SK-N-SH (cell line): Measurements from ENCODE around the gene AVPR2. TPM values are rescaled to one million over a fixed set of nuclear protein-coding genes. Genes with fewer than 3 reads are reported as not detected.
A peak's percentile ranks its signal among the peaks of the same experiment; 100 is the strongest.

Source experiments
- CTCF ChIA-PET: fragments of 300-600, 350-600 bp; formaldehyde crosslinking; extraction: SDS; loops from one replicate; lab custom pipeline; 2021; lab: Yijun Ruan, JAX
- POLR2A ChIA-PET: fragments of 350-600 bp; sonication (Branson Sonifier 250); formaldehyde crosslinking; extraction: SDS; loops from one replicate; lab custom pipeline; 2020; ENCODE audit warnings: antibody characterized with exemption, inconsistent platforms; lab: Yijun Ruan, JAX
- DNase-seq: peaks from one replicate; pipeline ENCODE4 v3.0.0; 2012
- H2AFZ ChIP-seq: fragments of 200-600 bp; sonication (generic); 2 replicates; pipeline ENCODE4 v1.8.1; 2016; ENCODE audit warnings: antibody characterized with exemption, mild to moderate bottlenecking, low read depth
- H3F3A ChIP-seq: fragments of 200-600 bp; sonication (generic); replicated peaks from 2 replicates; pipeline ENCODE3; 2016; ENCODE audit warnings: antibody characterized with exemption, mild to moderate bottlenecking; ENCODE audit not compliant: insufficient read depth
- H3K27ac ChIP-seq, 2 experiments: fragments of 200-500 bp in 1 of 2; fragments of 200-600 bp in 1 of 2; sonication (Bioruptor generic) in 1 of 2; sonication (generic), shearing (Covaris generic) in 1 of 2; 2 replicates each; pipeline versions ENCODE4 v1.5.1 to v1.6.1; 2014 to 2016; ENCODE audit warnings: low read depth in 2 of 2, inconsistent platforms in 1 of 2, low read length in 1 of 2, mild to moderate bottlenecking in 1 of 2, mixed read lengths in 1 of 2
- H3K27me3 ChIP-seq: fragments of 200-600 bp; sonication (generic), shearing (Covaris generic); 2 replicates; pipeline ENCODE4 v1.6.1; 2016; ENCODE audit warnings: mixed run types; ENCODE audit not compliant: insufficient read depth
- H3K36me3 ChIP-seq, 2 experiments: fragments of 200-500 bp in 1 of 2; fragments of 200-600 bp in 1 of 2; sonication (Bioruptor generic) in 1 of 2; sonication (generic) in 1 of 2; replicated peaks in 1 of 2; 2 replicates each; pipeline versions ENCODE3 to v1.5.1; 2014 to 2016; ENCODE audit warnings: low read length in 1 of 2, mild to moderate bottlenecking in 1 of 2; ENCODE audit not compliant: insufficient read depth in 2 of 2, control insufficient read depth in 1 of 2
- H3K4me1 ChIP-seq, 2 experiments: fragments of 200-500 bp in 1 of 2; fragments of 200-600 bp in 1 of 2; sonication (Bioruptor generic) in 1 of 2; sonication (generic), shearing (Covaris generic) in 1 of 2; 2 replicates each; pipeline versions ENCODE4 v1.5.1 to v1.6.1; 2014 to 2016; ENCODE audit warnings: low read depth in 1 of 2, low read length in 1 of 2, mixed run types in 1 of 2; ENCODE audit not compliant: insufficient read depth in 2 of 2, control insufficient read depth in 1 of 2
- H3K4me2 ChIP-seq: fragments of 200-600 bp; sonication (generic), shearing (Covaris generic); 2 replicates; pipeline ENCODE4 v1.6.1; 2017; ENCODE audit warnings: mixed run types
- H3K4me3 ChIP-seq, 2 experiments: fragments of 200-500 bp in 1 of 2; fragments of 200-600 bp in 1 of 2; sonication (Bioruptor generic) in 1 of 2; sonication (generic), shearing (Covaris generic) in 1 of 2; 2 replicates each; pipeline versions ENCODE4 v1.5.1 to v1.8.1; 2014 to 2016; ENCODE audit warnings: low read depth in 2 of 2, inconsistent platforms in 1 of 2, low read length in 1 of 2, mild to moderate bottlenecking in 1 of 2, mixed read lengths in 1 of 2, moderate library complexity in 1 of 2
- H3K79me2 ChIP-seq: fragments of 200-600 bp; sonication (generic); 2 replicates; pipeline ENCODE4 v1.8.1; 2017; ENCODE audit warnings: mild to moderate bottlenecking; ENCODE audit not compliant: insufficient read depth
- H3K9ac ChIP-seq: fragments of 200-600 bp; sonication (generic); 2 replicates; pipeline ENCODE4 v1.6.1; 2017; ENCODE audit warnings: mixed run types
- H3K9me2 ChIP-seq: fragments of 200-600 bp; sonication (generic); 2 replicates; pipeline ENCODE4 v1.6.1; 2017; ENCODE audit warnings: mixed run types
- H3K9me3 ChIP-seq: fragments of 200-600 bp; sonication (generic); 2 replicates; pipeline ENCODE4 v1.6.1; 2017; ENCODE audit warnings: mixed run types, mild to moderate bottlenecking, moderate library complexity
- H4K20me1 ChIP-seq: fragments of 200-600 bp; sonication (generic); 2 replicates; pipeline ENCODE4 v1.6.1; 2017; ENCODE audit warnings: mild to moderate bottlenecking, mixed run types; ENCODE audit not compliant: insufficient read depth
- CHD2 ChIP-seq: fragments of 150-350 bp; IDR thresholded peaks from 2 replicates; pipeline ENCODE4 v1.6.1; 2018; ENCODE audit warnings: low read length; ENCODE audit not compliant: partially characterized antibody
- ELF1 ChIP-seq: IDR thresholded peaks from 2 replicates; pipeline ENCODE4 v1.4.0; 2012
- EP300 ChIP-seq, 2 experiments: IDR thresholded peaks; 2 replicates each; pipeline versions ENCODE4 v1.4.0 to v1.6.1; 2012; ENCODE audit warnings: borderline replicate concordance in 1 of 2, low read depth in 1 of 2, low read length in 1 of 2
- FOXJ3 ChIP-seq: sonication (generic); formaldehyde crosslinking; IDR thresholded peaks from 2 replicates; pipeline ENCODE4 v1.5.1; 2020; ENCODE audit warnings: mild to moderate bottlenecking, missing genetic modification reagents
- MEF2A ChIP-seq: IDR thresholded peaks from 2 replicates; pipeline ENCODE4 v1.4.0; 2012; ENCODE audit warnings: low read depth, borderline replicate concordance
- MXI1 ChIP-seq: IDR thresholded peaks from 2 replicates; pipeline ENCODE4 v1.6.1; 2012; ENCODE audit warnings: mild to moderate bottlenecking, low read depth, low read length, improper control_type of control experiment
- RCOR1 ChIP-seq: fragments of 150-350 bp; IDR thresholded peaks from 2 replicates; pipeline ENCODE4 v1.6.1; 2017; ENCODE audit warnings: antibody characterized with exemption, low read length
- YY1 ChIP-seq: IDR thresholded peaks from 2 replicates; pipeline ENCODE4 v1.4.0; 2012; ENCODE audit warnings: low read depth, mild to moderate bottlenecking
- WGBS: methylation state at CpG from one replicate; pipeline ENCODE4 v1.1.6; 2017; ENCODE audit warnings: low lambda C conversion rate; 5-methylcytosine and 5-hydroxymethylcytosine counted together
- polyA plus RNA-seq, 3 experiments: library from polyadenylated mRNA; depleted of rRNA; stranded (reverse); fragments of >200 nt; gene quantifications; 2 replicates each; pipeline ENCODE4 v1.2.3, GENCODE V29; 2012

Gene AVPR2
- polyA plus RNA-seq, 1 of the 3 experiments (the other 2 are of a cell fraction), result not detected

DNA sequence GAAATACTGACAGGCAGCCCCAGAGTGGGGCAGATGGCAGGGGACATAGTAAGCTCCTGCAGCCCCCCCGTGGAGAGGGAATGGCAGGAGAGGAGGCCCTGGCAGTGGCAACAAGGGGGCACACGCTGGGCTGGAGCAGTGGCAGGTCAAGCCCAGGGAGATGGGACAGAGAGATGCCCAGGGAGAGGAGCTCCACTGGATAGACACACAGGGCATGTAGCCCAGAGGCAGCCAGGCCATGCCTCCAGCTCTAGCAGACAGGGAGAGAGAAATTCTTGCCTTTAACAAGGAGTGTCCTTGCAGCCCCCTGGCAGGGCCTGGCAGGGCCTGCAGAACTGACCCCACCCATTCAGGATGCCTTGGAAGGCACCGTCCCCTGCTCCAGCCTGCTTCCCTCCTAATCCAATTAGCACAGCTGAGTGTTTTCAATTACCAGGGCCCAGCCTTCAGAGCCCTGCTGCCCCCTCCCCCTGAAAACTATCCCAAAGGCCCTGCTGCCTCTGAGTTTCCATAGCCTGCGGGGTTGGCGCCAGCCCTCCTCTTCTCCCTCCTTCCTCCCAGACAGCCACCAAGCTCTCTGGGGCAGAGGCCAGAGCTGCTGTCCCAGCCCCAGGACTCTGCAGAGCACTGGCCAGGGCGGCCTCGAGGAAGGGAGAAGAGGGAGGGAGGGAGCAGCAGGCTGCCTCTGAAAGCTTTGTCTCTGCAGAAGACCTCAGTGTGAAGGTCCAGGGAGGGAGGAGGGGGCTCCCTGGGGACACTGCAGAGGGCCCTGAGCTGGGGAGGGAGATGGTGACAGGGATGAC lies 31.0 kb upstream of the AVPR2 start:
- Histone ChIP-seq H3K9ac (no peak overlapping the region), H3K4me2 (no peak overlapping the region), H3K4me3 (peak overlapping the region in 1 of 2 experiments; percentile 34; a peak in 1 of 4 replicates), H3K36me3 (no peaks in the 10 kb centered on the region), H3K4me1 (peaks cover 0 to 48% of the 10 kb centered on the region in 2 experiments; a peak in 1 of 4 replicates), H3K9me2 (no peaks in the 10 kb centered on the region), H3K27ac (peak overlapping the region in 1 of 2 experiments; percentile 92; a peak in 2 of 4 replicates), H3K27me3 (0 out of 2 replicates have a peak, but pooled peaks cover under 1% of the 10 kb centered on the region), H3K79me2 (no peaks in the 10 kb centered on the region), H2AFZ (no peak overlapping the region), H4K20me1 (peaks cover 7% of the 10 kb centered on the region; the same call in 1 of the 2 replicates), H3K9me3 (no peaks in the 10 kb centered on the region), H3F3A (no peaks in the 10 kb centered on the region)
- no peak for TF ChIP-seq YY1
- TF ChIP-seq CHD2, result peak; percentile 36
- TF ChIP-seq ELF1, result no peak
- 0 out of 2 replicates have a peak, but pooled peaks have one; percentile 21 for TF ChIP-seq MXI1
- TF ChIP-seq EP300 (IDR thresholded peaks at IDR 0.05; ENCODE audit: borderline replicate concordance in 1 of 2, low read depth in 1 of 2, low read length in 1 of 2), result peak in 1 of 2 experiments; percentile 65; a peak in 2 of 4 replicates
- peak; percentile 73; the same call in 1 of the 2 replicates for TF ChIP-seq FOXJ3 (CRISPR knock-in tag)
- peak; percentile 45; the same call in 1 of the 2 replicates for TF ChIP-seq RCOR1
- TF ChIP-seq MEF2A, result no peak
- WGBS, result 0% methylated on average over 5 of the region's 7 CpGs
- peak; percentile 90 for DNase-seq
- POLR2A ChIA-PET, result interaction anchor here (0.6 to 1.6 kb wide), 7 partner anchors 8 to 79 kb away, joined by 3 to 5 read pairs (median 4); partner anchors contain the start of genes IDH3G, L1CAM and SSR4
- CTCF ChIA-PET, result interaction anchor here (0.9 to 1.9 kb wide), 6 partner anchors 11 to 110 kb away, joined by 3 to 6 read pairs (median 4); partner anchors contain the start of gene PLXNB3

DNA sequence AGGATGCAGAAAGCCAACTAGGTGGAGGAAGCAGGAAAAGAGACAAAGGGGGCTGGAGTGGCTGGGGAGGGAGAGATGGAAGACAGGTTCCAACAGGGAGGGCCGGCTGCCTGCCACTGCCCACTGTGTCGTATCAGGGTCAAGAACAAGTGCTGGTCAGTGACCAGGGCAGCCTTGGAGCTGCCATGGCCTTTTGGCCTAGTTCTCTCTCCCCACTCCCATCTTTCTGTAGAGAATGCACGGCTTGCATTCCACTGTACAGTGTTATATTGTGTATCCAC lies 30.4 kb upstream of the AVPR2 start:
- TF ChIP-seq FOXJ3 (CRISPR knock-in tag), result no peak
- POLR2A ChIA-PET, result interaction anchor here (0.7 to 1.6 kb wide), 4 partner anchors 9 to 33 kb away, joined by 3 to 5 read pairs (median 4); partner anchors contain the start of gene L1CAM
- H3K4me1 ChIP-seq, result peaks cover 0 to 51% of the 10 kb centered on the region in 2 experiments; a peak in 1 of 4 replicates
- H3K9ac ChIP-seq, result no peak overlapping the region
- H3K9me3 ChIP-seq, result no peaks in the 10 kb centered on the region
- H3K36me3 ChIP-seq, result no peaks in the 10 kb centered on the region
- peaks cover 6% of the 10 kb centered on the region; the same call in 1 of the 2 replicates for H3K27me3 ChIP-seq
- no peak for DNase-seq
- H4K20me1 ChIP-seq, result peaks cover 7% of the 10 kb centered on the region; the same call in 1 of the 2 replicates
- no peaks in the 10 kb centered on the region for H3F3A ChIP-seq
- CTCF ChIA-PET, result interaction anchor here (0.9 to 1.8 kb wide), 5 partner anchors 12 to 110 kb away, joined by 3 to 6 read pairs (median 3); partner anchors contain the start of gene PLXNB3
- no peak overlapping the region for H3K4me2 ChIP-seq
- no peak overlapping the region for H2AFZ ChIP-seq
- no peaks in the 10 kb centered on the region for H3K79me2 ChIP-seq
- H3K9me2 ChIP-seq, result no peaks in the 10 kb centered on the region
- WGBS, result 7% methylated on average over 3 of the region's 3 CpGs
- peak overlapping the region in 1 of 2 experiments; percentile 92; a peak in 2 of 4 replicates for H3K27ac ChIP-seq
- peak overlapping the region in 1 of 2 experiments; percentile 34; a peak in 1 of 4 replicates for H3K4me3 ChIP-seq
